Stomach smooth muscle (tissue), 2 donors: ENCODE results near the gene UNC5B.

Experiments used
- H3K27ac ChIP-seq: one replicate; pipeline ENCODE4 v1.7.0; 2013; ENCODE audit warnings: mild to moderate bottlenecking, low read length, inconsistent platforms
- H3K27me3 ChIP-seq, 2 donors: one replicate each; pipeline ENCODE4 v1.7.0; 2013; ENCODE audit warnings: low read length in 2 of 2; ENCODE audit not compliant: insufficient read depth in 2 of 2, control insufficient read depth in 1 of 2
- H3K36me3 ChIP-seq, 2 donors: one replicate each; pipeline ENCODE4 v1.7.0; 2013; ENCODE audit warnings: low read length in 2 of 2; ENCODE audit not compliant: control insufficient read depth in 2 of 2, insufficient read depth in 2 of 2
- H3K4me1 ChIP-seq: one replicate; pipeline ENCODE4 v1.7.0; 2013; ENCODE audit warnings: low read length; ENCODE audit not compliant: control insufficient read depth, insufficient read depth
- H3K4me3 ChIP-seq, 2 donors: one replicate each; pipeline ENCODE4 v1.7.0; 2013; ENCODE audit warnings: low read length in 2 of 2
- H3K9ac ChIP-seq, 2 donors: one replicate each; pipeline ENCODE4 v1.7.0; 2013; ENCODE audit warnings: low read length in 2 of 2, mild to moderate bottlenecking in 1 of 2
- H3K9me3 ChIP-seq, 2 donors: one replicate each; pipeline ENCODE4 v1.7.0; 2013; ENCODE audit warnings: low read length in 2 of 2; ENCODE audit not compliant: control insufficient read depth in 2 of 2
- donor health status: healthy.
- donor health status: Pancreatic carcinoma.

Gene UNC5B

DNA sequence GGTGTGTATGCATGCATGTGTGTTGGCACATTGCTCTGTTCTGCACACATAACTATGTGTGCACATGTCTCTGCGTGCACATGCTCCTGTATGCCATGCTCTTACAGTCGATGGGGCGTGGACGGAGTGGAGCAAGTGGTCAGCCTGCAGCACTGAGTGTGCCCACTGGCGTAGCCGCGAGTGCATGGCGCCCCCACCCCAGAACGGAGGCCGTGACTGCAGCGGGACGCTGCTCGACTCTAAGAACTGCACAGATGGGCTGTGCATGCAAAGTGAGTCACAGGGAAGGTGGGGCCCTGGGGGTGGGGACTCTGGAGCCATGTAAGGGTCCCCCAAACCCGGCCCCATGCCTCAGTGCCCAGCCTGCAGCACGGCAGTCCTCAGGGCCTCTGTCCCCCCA lies 76.1 kb downstream of the UNC5B start:
- Histone ChIP-seq H3K9ac (no peak overlapping the region), H3K36me3 (peaks cover 4 to 5% of the 10 kb centered on the region in 2 donors), H3K27ac (no peak overlapping the region), H3K27me3 (no peaks in the 10 kb centered on the region), H3K9me3 (no peaks in the 10 kb centered on the region), H3K4me3 (no peak overlapping the region), H3K4me1 (no peaks in the 10 kb centered on the region)

DNA sequence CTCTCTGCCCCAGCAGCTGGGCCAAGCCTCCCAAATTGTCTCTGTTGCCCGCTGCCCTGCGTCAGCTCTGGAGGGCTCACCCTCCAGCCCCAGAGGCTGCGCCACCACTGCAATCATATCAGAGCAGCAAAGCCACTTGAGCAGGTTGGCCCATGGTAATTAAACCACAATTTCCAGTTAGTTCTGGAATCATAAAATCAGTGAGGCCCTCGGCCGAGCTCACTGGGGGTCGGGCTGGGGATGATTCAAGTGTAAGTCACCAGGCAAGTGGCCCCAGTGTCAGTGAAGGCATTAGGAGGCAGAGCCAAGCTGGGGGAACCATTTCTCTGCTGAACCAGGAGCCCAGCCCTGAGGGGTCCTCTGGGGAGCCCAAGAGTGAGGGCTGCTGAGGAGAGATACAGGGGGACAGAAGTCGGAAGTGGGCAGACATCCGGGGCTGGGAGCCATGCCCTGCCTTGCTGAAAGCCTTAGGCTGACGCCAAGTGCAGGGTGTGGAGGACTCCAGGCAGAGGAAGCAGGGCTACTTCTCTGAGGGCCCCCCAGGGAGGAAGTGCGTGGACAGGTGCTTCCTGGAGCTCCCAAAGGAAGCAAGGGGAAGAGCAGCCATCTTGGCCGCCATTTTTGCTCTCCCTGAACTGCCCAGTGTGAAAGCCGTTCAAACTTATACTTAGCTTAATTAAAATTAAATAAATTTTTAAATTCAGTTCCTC lies 77.2 kb downstream of the UNC5B start:
- Histone ChIP-seq H3K9me3 (no peaks in the 10 kb centered on the region), H3K27me3 (no peaks in the 10 kb centered on the region), H3K4me3 (no peak overlapping the region), H3K27ac (no peak overlapping the region), H3K4me1 (no peaks in the 10 kb centered on the region), H3K9ac (no peak overlapping the region), H3K36me3 (peaks cover 4 to 7% of the 10 kb centered on the region in 2 donors)

DNA sequence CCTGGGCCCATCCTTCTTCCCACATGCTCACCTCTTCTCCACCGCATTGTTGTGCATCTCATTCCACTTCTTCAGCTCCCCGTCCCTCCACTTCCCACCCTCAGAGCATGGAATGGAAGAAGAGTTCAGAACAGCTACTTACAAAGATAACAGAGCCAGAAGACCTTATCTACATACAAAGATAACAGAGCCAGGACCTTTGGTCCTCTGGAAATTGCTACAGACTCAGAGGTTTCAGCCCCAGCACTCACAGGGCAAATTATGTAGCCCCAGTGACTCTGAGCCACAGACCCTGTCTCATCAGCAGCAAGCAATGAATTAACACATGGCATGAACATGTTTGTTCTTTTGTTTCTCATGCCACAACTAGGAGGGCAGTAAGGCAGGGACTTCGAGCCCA lies 78.0 kb downstream of the UNC5B start:
- H3K27me3 ChIP-seq, result no peaks in the 10 kb centered on the region
- no peak overlapping the region for H3K4me3 ChIP-seq
- no peak overlapping the region for H3K9ac ChIP-seq
- H3K36me3 ChIP-seq, result peaks cover 4 to 9% of the 10 kb centered on the region in 2 donors
- no peak overlapping the region for H3K27ac ChIP-seq
- no peaks in the 10 kb centered on the region for H3K4me1 ChIP-seq
- H3K9me3 ChIP-seq, result no peaks in the 10 kb centered on the region

DNA sequence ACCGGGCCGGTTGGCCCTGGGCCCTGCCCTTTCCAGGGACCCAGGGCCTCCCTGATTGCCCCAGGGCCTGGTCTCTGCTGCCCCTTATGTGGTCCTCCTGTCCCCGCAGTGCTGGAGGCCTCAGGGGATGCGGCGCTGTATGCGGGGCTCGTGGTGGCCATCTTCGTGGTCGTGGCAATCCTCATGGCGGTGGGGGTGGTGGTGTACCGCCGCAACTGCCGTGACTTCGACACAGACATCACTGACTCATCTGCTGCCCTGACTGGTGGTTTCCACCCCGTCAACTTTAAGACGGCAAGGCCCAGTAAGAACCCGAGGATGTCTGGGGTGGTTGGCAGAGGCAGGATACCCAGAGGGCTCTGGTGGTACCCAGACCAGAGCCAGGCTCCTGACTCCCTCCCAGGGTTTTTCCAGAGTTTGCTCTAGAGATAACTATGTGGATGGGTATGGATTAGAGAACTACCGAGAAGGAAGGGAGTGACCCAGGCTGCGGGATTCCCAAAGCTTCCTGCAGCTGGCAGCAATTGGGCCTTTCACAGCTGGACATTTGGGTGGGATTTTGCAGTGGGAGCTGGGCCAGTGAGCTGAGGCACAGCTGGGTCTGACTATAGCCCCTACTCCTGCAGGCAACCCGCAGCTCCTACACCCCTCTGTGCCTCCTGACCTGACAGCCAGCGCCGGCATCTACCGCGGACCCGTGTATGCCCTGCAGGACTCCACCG lies 78.6 kb downstream of the UNC5B start:
- no peaks in the 10 kb centered on the region for H3K4me1 ChIP-seq
- H3K27ac ChIP-seq, result no peak overlapping the region
- H3K36me3 ChIP-seq, result peaks cover 4 to 9% of the 10 kb centered on the region in 2 donors

DNA sequence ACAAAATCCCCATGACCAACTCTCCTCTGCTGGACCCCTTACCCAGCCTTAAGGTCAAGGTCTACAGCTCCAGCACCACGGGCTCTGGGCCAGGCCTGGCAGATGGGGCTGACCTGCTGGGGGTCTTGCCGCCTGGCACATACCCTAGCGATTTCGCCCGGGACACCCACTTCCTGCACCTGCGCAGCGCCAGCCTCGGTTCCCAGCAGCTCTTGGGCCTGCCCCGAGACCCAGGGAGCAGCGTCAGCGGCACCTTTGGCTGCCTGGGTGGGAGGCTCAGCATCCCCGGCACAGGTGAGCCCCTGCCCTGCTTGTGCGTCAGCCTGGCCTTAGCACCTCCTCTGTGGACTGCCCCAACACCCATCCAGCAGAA lies 79.1 kb downstream of the UNC5B start:
- Histone ChIP-seq H3K4me3 (no peak overlapping the region), H3K36me3 (peaks cover 4 to 10% of the 10 kb centered on the region in 2 donors), H3K27ac (no peak overlapping the region), H3K9me3 (no peaks in the 10 kb centered on the region), H3K9ac (no peak overlapping the region), H3K27me3 (no peaks in the 10 kb centered on the region), H3K4me1 (no peaks in the 10 kb centered on the region)

More for the DNA sequence above, 78.6 kb downstream of the UNC5B start:
- H3K9ac ChIP-seq, result no peak overlapping the region
- no peaks in the 10 kb centered on the region for H3K27me3 ChIP-seq
- H3K9me3 ChIP-seq, result no peaks in the 10 kb centered on the region
- H3K4me3 ChIP-seq, result no peak overlapping the region

DNA sequence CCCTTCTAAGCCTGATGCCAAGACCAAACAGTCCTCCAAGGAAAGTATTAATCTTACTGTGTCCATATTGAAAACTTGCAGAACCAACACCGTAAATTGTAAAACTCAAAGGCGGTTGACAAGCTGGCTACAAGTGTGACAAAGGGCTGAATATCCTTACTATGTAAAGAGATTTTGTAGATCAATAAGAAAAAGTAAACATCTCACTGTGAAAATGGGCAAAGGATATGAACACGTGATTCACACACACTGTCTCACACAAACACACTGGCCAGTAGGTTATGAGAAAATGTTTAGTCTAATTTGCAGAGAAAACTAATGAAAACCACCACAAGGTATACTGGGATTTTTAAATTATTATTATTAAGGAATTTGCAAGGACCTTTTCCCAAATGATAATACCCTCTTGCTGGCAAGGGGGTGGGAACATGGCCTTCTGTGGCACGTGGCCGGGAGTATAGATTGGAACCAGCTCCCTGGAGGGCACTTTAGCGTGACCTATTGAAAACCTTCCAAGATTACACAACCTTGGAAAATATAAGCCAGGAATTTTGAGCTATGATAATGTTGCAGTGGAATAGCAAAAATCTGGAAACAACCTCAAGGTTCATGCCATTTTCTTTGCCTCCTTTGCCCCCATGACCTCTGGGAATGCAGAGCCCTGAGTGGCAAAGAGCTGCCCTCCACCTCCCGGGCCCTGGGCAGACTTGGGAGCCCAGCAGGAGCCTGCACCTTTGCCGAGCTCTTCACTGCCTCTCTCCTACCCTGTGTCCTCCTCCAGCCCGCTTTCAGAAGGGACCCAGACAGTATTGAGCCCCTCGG lies 80.5 kb downstream of the UNC5B start:
- Histone ChIP-seq H3K9ac (no peak overlapping the region), H3K4me3 (no peak overlapping the region), H3K27ac (no peak overlapping the region), H3K27me3 (no peaks in the 10 kb centered on the region), H3K4me1 (no peaks in the 10 kb centered on the region), H3K9me3 (no peaks in the 10 kb centered on the region), H3K36me3 (peaks cover 4 to 9% of the 10 kb centered on the region in 2 donors)

DNA sequence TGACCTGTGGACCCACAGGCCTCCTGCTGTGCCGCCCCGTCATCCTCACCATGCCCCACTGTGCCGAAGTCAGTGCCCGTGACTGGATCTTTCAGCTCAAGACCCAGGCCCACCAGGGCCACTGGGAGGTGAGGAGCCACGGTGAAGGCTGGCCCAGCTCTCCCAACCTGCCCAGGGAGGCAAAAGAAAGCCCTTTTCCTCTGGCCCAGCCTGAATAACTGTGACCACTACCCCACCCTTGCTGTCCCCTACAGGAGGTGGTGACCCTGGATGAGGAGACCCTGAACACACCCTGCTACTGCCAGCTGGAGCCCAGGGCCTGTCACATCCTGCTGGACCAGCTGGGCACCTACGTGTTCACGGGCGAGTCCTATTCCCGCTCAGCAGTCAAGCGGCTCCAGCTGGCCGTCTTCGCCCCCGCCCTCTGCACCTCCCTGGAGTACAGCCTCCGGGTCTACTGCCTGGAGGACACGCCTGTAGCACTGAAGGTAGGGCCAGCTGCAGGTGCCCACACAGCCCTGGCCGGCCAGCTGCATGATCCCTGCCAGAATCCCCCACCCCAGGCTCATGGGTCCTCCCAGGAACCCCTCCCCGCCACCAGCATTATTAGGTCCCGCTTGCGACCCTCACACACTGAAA lies 81.2 kb downstream of the UNC5B start:
- H3K27ac ChIP-seq, result no peak overlapping the region

DNA sequence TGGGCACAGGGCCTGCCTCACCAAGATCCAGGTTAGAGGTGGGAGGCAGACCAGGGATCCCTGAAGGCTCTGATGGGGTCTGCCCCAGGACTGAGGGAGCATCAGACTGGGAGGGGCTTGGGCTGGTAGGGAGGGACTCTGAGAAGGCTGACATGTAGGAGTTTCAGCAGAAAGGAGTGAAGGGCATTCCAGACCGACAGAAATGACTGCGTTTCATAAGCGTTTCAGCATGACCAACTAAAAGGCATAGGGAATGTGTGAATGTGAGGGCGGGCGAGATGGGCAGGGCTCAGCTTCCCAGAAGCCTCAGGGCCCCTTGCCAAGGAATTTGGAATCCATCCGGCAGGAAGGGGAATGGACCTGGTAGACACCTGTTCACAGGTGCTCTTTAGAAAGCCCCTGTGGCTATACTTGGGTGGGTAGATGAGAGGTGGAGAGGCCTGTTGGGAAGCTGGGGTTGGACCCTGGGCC lies 81.8 kb downstream of the UNC5B start:
- Histone ChIP-seq H3K4me1 (no peaks in the 10 kb centered on the region), H3K36me3 (peaks cover 4 to 6% of the 10 kb centered on the region in 2 donors), H3K9ac (no peak overlapping the region), H3K27ac (no peak overlapping the region), H3K4me3 (no peak overlapping the region), H3K9me3 (no peaks in the 10 kb centered on the region), H3K27me3 (no peaks in the 10 kb centered on the region)

More for the DNA sequence above, 81.2 kb downstream of the UNC5B start:
- no peak overlapping the region for H3K4me3 ChIP-seq
- no peaks in the 10 kb centered on the region for H3K4me1 ChIP-seq
- no peaks in the 10 kb centered on the region for H3K9me3 ChIP-seq
- peaks cover 4 to 6% of the 10 kb centered on the region in 2 donors for H3K36me3 ChIP-seq
- H3K27me3 ChIP-seq, result no peaks in the 10 kb centered on the region
- no peak overlapping the region for H3K9ac ChIP-seq

DNA sequence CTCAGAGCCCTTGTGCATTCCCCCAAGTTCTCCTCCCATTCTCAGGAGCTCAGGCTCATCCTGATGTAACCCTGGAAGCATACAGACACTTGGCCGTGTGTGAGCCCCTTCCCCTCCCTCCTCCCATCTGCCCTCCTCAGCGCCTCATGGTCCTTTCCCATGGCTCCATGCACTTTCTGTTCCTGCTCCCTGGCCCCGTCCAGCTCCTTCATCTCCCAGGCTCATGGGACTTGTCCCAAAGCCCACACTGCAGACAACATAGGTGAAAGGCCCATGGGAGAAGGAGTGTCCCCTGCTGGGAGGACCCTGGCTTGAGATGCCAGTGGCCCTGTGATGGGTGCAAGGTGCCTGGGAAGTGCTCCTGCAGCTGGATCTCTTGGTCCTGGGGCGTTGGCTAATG lies 82.5 kb downstream of the UNC5B start:
- Histone ChIP-seq H3K4me1 (no peaks in the 10 kb centered on the region), H3K27me3 (no peaks in the 10 kb centered on the region), H3K9me3 (no peaks in the 10 kb centered on the region), H3K27ac (no peak overlapping the region), H3K9ac (no peak overlapping the region), H3K36me3 (peaks cover 4 to 6% of the 10 kb centered on the region in 2 donors), H3K4me3 (no peak overlapping the region)

DNA sequence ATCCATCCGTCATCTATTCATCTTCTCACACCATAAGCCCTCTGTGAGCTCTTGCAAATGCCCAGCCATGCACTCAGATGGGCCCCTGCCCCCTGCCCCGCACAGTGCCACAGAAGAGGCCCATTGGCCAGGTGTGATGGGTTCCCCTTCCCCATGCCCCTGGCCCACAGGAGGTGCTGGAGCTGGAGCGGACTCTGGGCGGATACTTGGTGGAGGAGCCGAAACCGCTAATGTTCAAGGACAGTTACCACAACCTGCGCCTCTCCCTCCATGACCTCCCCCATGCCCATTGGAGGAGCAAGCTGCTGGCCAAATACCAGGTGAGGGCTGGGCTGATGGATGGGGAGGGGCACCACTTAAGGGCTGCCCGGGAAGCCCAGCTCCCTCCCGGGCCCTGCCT lies 83.3 kb downstream of the UNC5B start:
- Histone ChIP-seq H3K27ac (no peak overlapping the region), H3K36me3 (peaks cover 4 to 6% of the 10 kb centered on the region in 2 donors), H3K4me3 (no peak overlapping the region), H3K9ac (no peak overlapping the region), H3K27me3 (no peaks in the 10 kb centered on the region), H3K9me3 (no peaks in the 10 kb centered on the region), H3K4me1 (no peaks in the 10 kb centered on the region)
